ENCODE results near the gene ARMH1.
"Not testable (repeated sequence)": the region's sequence is repeated elsewhere in the genome, so short reads cannot be mapped to it uniquely, and the experiment has no call there.

The ARMH1 gene

GRCh38 chr1:44721485-44722361 lies 47.2 kb downstream of the ARMH1 start:
- in situ Hi-C loops (cut with MboI; ENCODE audit: low sequenced_read_pairs) = no loop called here

GRCh38 chr1:44723064-44723463 lies 48.5 kb downstream of the ARMH1 start:
- in situ Hi-C loops (cut with MboI; ENCODE audit: low sequenced_read_pairs) = no loop called here

GRCh38 chr1:44723496-44724295 lies 49.2 kb downstream of the ARMH1 start:
- in situ Hi-C loops (cut with MboI; ENCODE audit: low sequenced_read_pairs) = no loop called here

- in situ Hi-C loops (cut with MboI; ENCODE audit: low sequenced_read_pairs) = no loop called here
Observed at GRCh38 chr1:44724296-44724954, 49.9 kb downstream of the ARMH1 start.

GRCh38 chr1:44724955-44725698 lies 50.6 kb downstream of the ARMH1 start:
- in situ Hi-C loops (cut with MboI; ENCODE audit: low sequenced_read_pairs) = no loop called here

- in situ Hi-C loops (cut with MboI; ENCODE audit: low sequenced_read_pairs) = no loop called here
Observed at GRCh38 chr1:44730741-44731512, 56.4 kb downstream of the ARMH1 start, which contains the start of gene RNU5D-1. Gene RNU5D-1 (minus strand): TSS chr1:44731170.

GRCh38 chr1:44733365-44733764 lies 58.9 kb downstream of the ARMH1 start:
- in situ Hi-C loops (cut with MboI; ENCODE audit: low sequenced_read_pairs) = no loop called here

- in situ Hi-C loops (cut with MboI; ENCODE audit: low sequenced_read_pairs) = no loop called here
Observed at GRCh38 chr1:44733784-44734183, 59.3 kb downstream of the ARMH1 start.

GRCh38 chr1:44735992-44736391 lies 61.5 kb downstream of the ARMH1 start:
- in situ Hi-C loops (cut with MboI; ENCODE audit: low sequenced_read_pairs) = no loop called here

- in situ Hi-C loops (cut with MboI; ENCODE audit: low sequenced_read_pairs) = not testable (repeated sequence)
Observed at GRCh38 chr1:44738953-44739306, 64.4 kb downstream of the ARMH1 start.

GRCh38 chr1:44739307-44740178 lies 65.0 kb downstream of the ARMH1 start, which contains the start of gene KIF2C:
Gene KIF2C (plus strand): TSS chr1:44739837. CDS start chr1:44739933, 96 bp downstream.
- in situ Hi-C loops (cut with MboI; ENCODE audit: low sequenced_read_pairs) = no loop called here

- in situ Hi-C loops (cut with MboI; ENCODE audit: low sequenced_read_pairs) = no loop called here
Observed at GRCh38 chr1:44740179-44740617, 65.7 kb downstream of the ARMH1 start.

GRCh38 chr1:44743211-44743610 lies 68.7 kb downstream of the ARMH1 start:
- in situ Hi-C loops (cut with MboI; ENCODE audit: low sequenced_read_pairs) = no loop called here

GRCh38 chr1:44747878-44748277 lies 73.4 kb downstream of the ARMH1 start:
- in situ Hi-C loops (cut with MboI; ENCODE audit: low sequenced_read_pairs) = no loop called here

- in situ Hi-C loops (cut with MboI; ENCODE audit: low sequenced_read_pairs) = no loop called here
Observed at GRCh38 chr1:44757420-44757819, 82.9 kb downstream of the ARMH1 start.

GRCh38 chr1:44759077-44759476 lies 84.6 kb downstream of the ARMH1 start:
- in situ Hi-C loops (cut with MboI; ENCODE audit: low sequenced_read_pairs) = no loop called here

- in situ Hi-C loops (cut with MboI; ENCODE audit: low sequenced_read_pairs) = no loop called here
Observed at GRCh38 chr1:44760876-44761275, 86.4 kb downstream of the ARMH1 start.

GRCh38 chr1:44766421-44766820 lies 91.9 kb downstream of the ARMH1 start:
- in situ Hi-C loops (cut with MboI; ENCODE audit: low sequenced_read_pairs) = not testable (repeated sequence)

All from hTERT RPE-1 (cell line).